ENCODE data around the gene ST3GAL3.
A peak's percentile ranks its signal among the peaks of the same experiment; 100 is the strongest.

The ST3GAL3 gene

DNA sequence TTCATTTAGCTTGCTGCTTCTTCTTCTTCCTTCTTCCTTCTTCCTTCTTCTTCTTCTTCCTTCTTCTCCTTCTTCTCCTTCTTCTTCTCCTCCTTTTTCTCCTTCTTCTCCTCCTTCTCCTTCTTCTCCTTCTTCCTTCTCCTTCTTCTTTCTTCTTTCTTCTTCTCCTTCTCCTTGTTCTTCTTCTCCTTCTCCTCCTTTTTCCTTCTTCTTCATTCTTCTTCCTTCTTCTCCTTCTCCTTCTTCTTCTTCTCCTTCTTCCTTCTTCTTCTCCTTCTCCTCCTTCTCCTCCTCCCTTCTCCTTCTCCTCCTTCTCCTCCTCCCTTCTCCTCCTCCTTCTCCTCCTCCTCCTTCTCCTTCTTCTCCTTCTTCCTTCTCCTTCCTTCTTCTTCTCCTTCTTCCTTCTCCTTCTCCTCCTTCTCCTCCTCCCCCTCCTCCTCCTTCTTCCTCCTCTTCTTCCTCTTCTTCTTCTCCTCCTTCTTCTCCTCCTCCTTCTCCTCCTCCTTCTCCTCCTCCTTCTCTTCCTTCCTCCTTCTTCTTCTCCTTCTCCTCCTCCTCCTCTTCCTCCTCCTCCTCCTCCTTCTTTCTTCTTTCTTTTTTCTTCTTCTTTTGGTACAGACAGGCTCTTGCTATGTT lies 110.1 kb downstream of the ST3GAL3 start:
- H3K27me3 ChIP-seq = no peaks in the 10 kb centered on the region
- intact Hi-C loops (cut with DNase I; ENCODE audit: low total_unique reads) = no loop called here
- no peak for DNase-seq
- no peak for TF ChIP-seq CTCF (IDR thresholded peaks at IDR 0.05)
- peaks cover 0 to 6% (median 6%) of the 10 kb centered on the region in 3 donors for H3K9me3 ChIP-seq
- peaks cover 17 to 31% (median 28%) of the 10 kb centered on the region in 3 donors for H3K36me3 ChIP-seq
- H3K4me3 ChIP-seq = no peak overlapping the region
- H3K27ac ChIP-seq = no peak overlapping the region
- peaks cover 0 to 11% (median 10%) of the 10 kb centered on the region in 4 donors for H3K4me1 ChIP-seq

DNA sequence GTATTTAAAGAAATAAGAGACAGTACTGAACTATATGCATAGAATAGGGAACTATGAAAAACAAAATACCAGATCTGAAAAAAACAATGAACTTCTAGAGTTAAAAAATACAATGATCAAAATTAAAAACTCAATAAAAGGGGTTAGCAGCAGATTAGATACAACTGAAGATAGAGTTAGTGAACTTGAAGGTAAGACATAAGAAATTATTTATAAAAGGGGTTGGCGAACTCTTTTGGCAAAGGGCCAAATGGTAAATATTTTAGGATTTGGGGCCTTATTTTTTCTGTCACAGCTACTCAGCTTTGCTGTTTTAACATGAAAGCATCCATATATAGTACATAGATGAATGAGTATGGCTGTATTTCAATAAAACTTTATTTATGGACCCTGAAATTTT lies 111.4 kb downstream of the ST3GAL3 start:
- H3K36me3 ChIP-seq = peaks cover 17 to 31% (median 28%) of the 10 kb centered on the region in 3 donors
- no peak overlapping the region for H3K27ac ChIP-seq
- no peaks in the 10 kb centered on the region for H3K27me3 ChIP-seq
- H3K4me3 ChIP-seq = no peak overlapping the region
- DNase-seq = no peak
- H3K4me1 ChIP-seq = peaks cover 0 to 14% (median 11%) of the 10 kb centered on the region in 4 donors
- intact Hi-C loops (cut with DNase I; ENCODE audit: low total_unique reads) = no loop called here
- no peak for TF ChIP-seq CTCF (IDR thresholded peaks at IDR 0.05)
- H3K9me3 ChIP-seq = peaks cover 0 to 6% (median 6%) of the 10 kb centered on the region in 3 donors

- intact Hi-C loops (cut with DNase I; ENCODE audit: low total_unique reads) = no loop called here
- Histone ChIP-seq H3K4me3 (no peak overlapping the region), H3K36me3 (peaks cover 17 to 30% (median 28%) of the 10 kb centered on the region in 3 donors), H3K9me3 (peaks cover 0 to 6% (median 6%) of the 10 kb centered on the region in 3 donors), H3K4me1 (peaks cover 0 to 19% (median 11%) of the 10 kb centered on the region in 4 donors), H3K27me3 (no peaks in the 10 kb centered on the region), H3K27ac (no peak overlapping the region)
- no peak for DNase-seq
- no peak for TF ChIP-seq CTCF (IDR thresholded peaks at IDR 0.05)
Measured at GRCh38 chr1:43819357-43819756, 112.0 kb downstream of the ST3GAL3 start.

GRCh38 chr1:43821471-43821870 lies 114.1 kb downstream of the ST3GAL3 start:
- peaks cover 0 to 6% (median 6%) of the 10 kb centered on the region in 3 donors for H3K9me3 ChIP-seq
- intact Hi-C loops (cut with DNase I; ENCODE audit: low total_unique reads) = no loop called here
- peaks cover 0 to 19% (median 11%) of the 10 kb centered on the region in 4 donors for H3K4me1 ChIP-seq
- no peak overlapping the region for H3K4me3 ChIP-seq
- H3K27me3 ChIP-seq = no peaks in the 10 kb centered on the region
- H3K36me3 ChIP-seq = peaks cover 8 to 17% (median 9%) of the 10 kb centered on the region in 3 donors
- H3K27ac ChIP-seq = peak overlapping the region; percentile 27 to 28
- no peak for DNase-seq
- TF ChIP-seq CTCF (IDR thresholded peaks at IDR 0.05) = no peak

DNA sequence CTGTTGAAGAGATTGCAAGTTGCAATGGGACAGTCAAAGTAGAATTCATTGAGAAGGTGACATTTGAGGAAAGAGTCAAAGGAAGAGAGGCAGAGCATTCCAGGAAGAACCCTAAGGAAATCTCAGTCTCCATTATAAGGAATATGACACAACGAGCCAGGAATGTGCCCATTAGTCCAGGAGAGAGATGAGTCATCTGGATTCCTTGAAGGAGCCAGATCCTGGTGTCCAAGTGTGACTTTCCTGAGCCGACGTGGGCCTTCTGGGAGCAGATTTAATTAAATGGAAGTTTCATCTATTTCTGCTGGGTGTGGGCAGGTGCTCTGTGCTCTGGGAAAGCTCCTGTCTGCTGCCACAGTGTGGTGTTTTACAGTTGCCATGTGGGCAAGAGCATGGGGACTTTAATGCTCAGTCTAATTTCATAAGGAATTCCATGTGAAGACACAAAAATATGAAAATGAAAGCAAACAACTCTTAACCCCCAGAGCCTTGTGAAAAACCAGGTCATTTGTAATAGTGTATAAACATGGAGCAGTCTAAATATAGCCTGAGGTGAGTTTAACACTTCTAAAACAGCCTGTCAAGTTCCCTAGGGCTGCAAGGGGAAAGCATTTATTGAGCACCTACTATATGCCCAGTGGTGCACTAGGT lies 114.8 kb downstream of the ST3GAL3 start:
- Histone ChIP-seq H3K9me3 (peaks cover 0 to 6% (median 6%) of the 10 kb centered on the region in 3 donors), H3K36me3 (peaks cover 6 to 17% (median 8%) of the 10 kb centered on the region in 3 donors), H3K27me3 (no peaks in the 10 kb centered on the region), H3K4me3 (no peak overlapping the region), H3K4me1 (peaks cover 0 to 19% (median 11%) of the 10 kb centered on the region in 4 donors), H3K27ac (peak overlapping the region; percentile 15 to 28)
- no peak for TF ChIP-seq CTCF (IDR thresholded peaks at IDR 0.05)
- DNase-seq = peak in 1 of 2 donors; percentile 32
- intact Hi-C loops (cut with DNase I; ENCODE audit: low total_unique reads) = no loop called here

Measured in tibial artery (tissue), 4 donors.